Measurements from ENCODE around the gene OPN5. TPM values are rescaled to one million over a fixed set of nuclear protein-coding genes. Genes with fewer than 3 reads are reported as not detected.

OPN5 gene
- total and polyA plus RNA-seq, 12 donors = 0.15 to 1.1 (median 0.35) TPM; not detected in 3

DNA sequence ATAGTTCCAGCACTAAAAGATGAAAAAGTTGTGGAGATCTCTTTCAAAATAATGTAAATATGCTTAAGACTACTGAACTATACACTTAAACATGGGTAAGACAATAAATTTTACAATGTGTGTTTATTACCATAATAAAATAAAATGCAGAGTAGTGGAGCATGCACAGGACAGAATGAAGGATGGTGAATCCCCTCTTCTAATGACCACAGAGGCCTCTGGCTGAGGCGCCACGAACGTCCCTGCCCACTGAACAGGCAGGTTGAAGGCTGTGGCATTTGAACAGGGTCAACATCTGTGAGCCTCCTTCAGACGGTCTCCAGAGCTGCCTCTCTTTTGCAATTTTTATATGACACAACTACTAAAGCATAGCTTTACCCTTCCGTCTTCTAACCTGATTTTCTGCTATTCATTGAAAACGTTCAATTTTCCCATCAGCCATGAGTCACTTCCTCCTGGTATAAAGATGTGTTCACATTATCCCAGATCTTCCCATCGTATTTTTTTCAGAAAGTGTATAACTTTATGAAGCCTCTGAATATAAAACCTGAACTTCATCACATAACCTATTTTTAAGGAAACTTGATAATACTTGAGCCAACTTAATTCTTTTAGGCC is 45.6 kb upstream of the OPN5 start:
- Histone ChIP-seq H3K27ac (no peak overlapping the region), H3K9me3 (no peaks in the 10 kb centered on the region), H3K36me3 (no peaks in the 10 kb centered on the region), H3K27me3 (no peaks in the 10 kb centered on the region), H3K4me3 (no peak overlapping the region), H3K4me1 (peaks cover 0 to 12% (median 4%) of the 10 kb centered on the region in 9 donors)
- DNase-seq = no peak
- intact Hi-C loops (cut with DNase I) = loop anchor here in 4 of 10 donors (5.0 to 10.0 kb wide), 2 partner anchors 104 to 321 kb away; no protein-coding TSS in a partner anchor
- 73 to 75% methylated on average over 7 of the region's 7 CpGs for WGBS, 2 donors
- TF ChIP-seq, protein P1, sequence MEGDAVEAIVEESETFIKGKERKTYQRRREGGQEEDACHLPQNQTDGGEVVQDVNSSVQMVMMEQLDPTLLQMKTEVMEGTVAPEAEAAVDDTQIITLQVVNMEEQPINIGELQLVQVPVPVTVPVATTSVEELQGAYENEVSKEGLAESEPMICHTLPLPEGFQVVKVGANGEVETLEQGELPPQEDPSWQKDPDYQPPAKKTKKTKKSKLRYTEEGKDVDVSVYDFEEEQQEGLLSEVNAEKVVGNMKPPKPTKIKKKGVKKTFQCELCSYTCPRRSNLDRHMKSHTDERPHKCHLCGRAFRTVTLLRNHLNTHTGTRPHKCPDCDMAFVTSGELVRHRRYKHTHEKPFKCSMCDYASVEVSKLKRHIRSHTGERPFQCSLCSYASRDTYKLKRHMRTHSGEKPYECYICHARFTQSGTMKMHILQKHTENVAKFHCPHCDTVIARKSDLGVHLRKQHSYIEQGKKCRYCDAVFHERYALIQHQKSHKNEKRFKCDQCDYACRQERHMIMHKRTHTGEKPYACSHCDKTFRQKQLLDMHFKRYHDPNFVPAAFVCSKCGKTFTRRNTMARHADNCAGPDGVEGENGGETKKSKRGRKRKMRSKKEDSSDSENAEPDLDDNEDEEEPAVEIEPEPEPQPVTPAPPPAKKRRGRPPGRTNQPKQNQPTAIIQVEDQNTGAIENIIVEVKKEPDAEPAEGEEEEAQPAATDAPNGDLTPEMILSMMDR (IDR thresholded peaks at IDR 0.05) = no peak
- ATAC-seq = no peak

DNA sequence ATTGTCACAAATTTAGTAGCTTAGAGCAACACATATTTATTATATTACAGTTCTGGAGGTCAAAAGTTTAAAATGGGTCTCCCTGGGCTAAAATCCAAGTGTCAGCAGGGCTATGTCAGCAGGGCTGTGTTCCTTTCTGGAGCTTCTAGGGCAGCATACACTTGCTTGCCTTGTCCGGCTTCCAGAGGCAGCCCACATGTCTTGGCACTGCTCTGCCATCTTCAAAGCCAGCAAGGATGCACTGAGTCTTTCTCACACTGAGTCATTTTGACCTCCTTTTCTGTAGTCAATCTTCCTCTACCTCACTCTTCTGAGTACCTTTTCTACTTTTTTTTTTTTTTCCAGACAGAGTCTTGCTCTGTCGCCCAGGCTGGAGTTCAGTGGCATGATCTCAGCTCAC is 44.4 kb upstream of the OPN5 start:
- H3K36me3 ChIP-seq = no peaks in the 10 kb centered on the region
- peak in 1 of 2 donors; percentile 11 for DNase-seq
- H3K4me1 ChIP-seq = peaks cover 0 to 20% (median 9%) of the 10 kb centered on the region in 9 donors
- TF ChIP-seq, protein P1 (IDR thresholded peaks at IDR 0.05) = no peak
- peak in 6 of 8 donors; percentile 50 to 66 (median 62) for ATAC-seq
- no peaks in the 10 kb centered on the region for H3K9me3 ChIP-seq
- no peaks in the 10 kb centered on the region for H3K27me3 ChIP-seq
- intact Hi-C loops (cut with DNase I) = loop anchor here in 4 of 10 donors (5.0 to 10.0 kb wide), 2 partner anchors 105 to 323 kb away; no protein-coding TSS in a partner anchor
- 49 to 63% methylated on average over 2 of the region's 2 CpGs for WGBS, 2 donors
- no peak overlapping the region for H3K4me3 ChIP-seq
- H3K27ac ChIP-seq = no peak overlapping the region

GRCh38 chr6:47740714-47741113 is 41.1 kb upstream of the OPN5 start:
- DNase-seq = no peak
- Histone ChIP-seq H3K4me3 (no peak overlapping the region), H3K36me3 (no peaks in the 10 kb centered on the region), H3K4me1 (peaks cover 0 to 13% (median 9%) of the 10 kb centered on the region in 9 donors), H3K27me3 (no peaks in the 10 kb centered on the region), H3K27ac (no peak overlapping the region), H3K9me3 (peaks cover 0 to 14% (median 0%) of the 10 kb centered on the region in 11 donors)
- no peak for ATAC-seq
- WGBS, 2 donors = 69 to 83% methylated on average over 1 of the region's 1 CpG
- intact Hi-C loops (cut with DNase I) = loop anchor here in 2 of 10 donors (5.0 kb wide), 2 partner anchors 88 to 93 kb away; no protein-coding TSS in a partner anchor
- TF ChIP-seq, protein P1 (IDR thresholded peaks at IDR 0.05) = no peak

GRCh38 chr6:47741807-47742206 is 40.0 kb upstream of the OPN5 start:
- H3K36me3 ChIP-seq = no peaks in the 10 kb centered on the region
- TF ChIP-seq, protein P1 (IDR thresholded peaks at IDR 0.05) = no peak
- H3K4me1 ChIP-seq = peaks cover 0 to 13% (median 9%) of the 10 kb centered on the region in 9 donors
- intact Hi-C loops (cut with DNase I) = loop anchor here in 2 of 10 donors (5.0 kb wide), 2 partner anchors 90 to 95 kb away; no protein-coding TSS in a partner anchor
- DNase-seq = peak in 1 of 2 donors; percentile 37
- no peaks in the 10 kb centered on the region for H3K27me3 ChIP-seq
- H3K27ac ChIP-seq = peak overlapping the region in 6 of 10 donors; percentile 39 to 72 (median 65)
- H3K9me3 ChIP-seq = peaks cover 0 to 17% (median 0%) of the 10 kb centered on the region in 11 donors
- WGBS, 2 donors = 29 to 49% methylated on average over 2 of the region's 2 CpGs
- no peak overlapping the region for H3K4me3 ChIP-seq
- peak; percentile 82 to 99 (median 96) for ATAC-seq

Measured in heart right ventricle (tissue), 16 donors.